GM12874 (cell line): ENCODE data around the gene PGBD5.

Experiments used
- CTCF ChIP-seq: IDR thresholded peaks from 2 replicates; pipeline ENCODE4 v1.5.1; 2011; ENCODE audit warnings: low read depth, mild to moderate bottlenecking, control low read depth, low read length, moderate library complexity; ENCODE audit not compliant: insufficient read depth

PGBD5 gene

GRCh38 chr1:230286890-230287269 lies 139.3 kb downstream of the PGBD5 start:
- TF ChIP-seq CTCF, result no peak

- TF ChIP-seq CTCF, result no peak
Observed at GRCh38 chr1:230286166-230286889, 139.8 kb downstream of the PGBD5 start.

- TF ChIP-seq CTCF, result no peak
Observed at GRCh38 chr1:230285351-230285750, 140.8 kb downstream of the PGBD5 start.

GRCh38 chr1:230284891-230285290 lies 141.2 kb downstream of the PGBD5 start:
- TF ChIP-seq CTCF, result no peak

GRCh38 chr1:230283678-230284077 lies 142.5 kb downstream of the PGBD5 start:
- TF ChIP-seq CTCF, result no peak

GRCh38 chr1:230282157-230282556 lies 144.0 kb downstream of the PGBD5 start:
- TF ChIP-seq CTCF, result no peak

- TF ChIP-seq CTCF, result no peak
Observed at GRCh38 chr1:230281556-230281955, 144.6 kb downstream of the PGBD5 start.
